T47D (cell line): ENCODE data around the gene ADAM12.
"Not testable (repeated sequence)": the region's sequence is repeated elsewhere in the genome, so short reads cannot be mapped to it uniquely, and the experiment has no call there.

Experiments
- DNase-seq, 2 experiments: peaks; one replicate each; pipeline versions ENCODE4 v3.0.0 to v3.0.0-alpha.2; 2011 to 2012; ENCODE audit warnings: low read depth in 1 of 2, low spot score in 1 of 2
- JUND ChIP-seq: IDR thresholded peaks from 2 replicates; pipeline ENCODE4 v1.6.1; 2012; ENCODE audit warnings: low read depth
- in situ Hi-C: cut with HindIII; loops from 2 replicates; pipeline ENCODE4 v1.10.0; 2016; ENCODE audit warnings: low sequenced_read_pairs, low pct_unique_long_range_greater_than_20kb

The ADAM12 gene

DNA sequence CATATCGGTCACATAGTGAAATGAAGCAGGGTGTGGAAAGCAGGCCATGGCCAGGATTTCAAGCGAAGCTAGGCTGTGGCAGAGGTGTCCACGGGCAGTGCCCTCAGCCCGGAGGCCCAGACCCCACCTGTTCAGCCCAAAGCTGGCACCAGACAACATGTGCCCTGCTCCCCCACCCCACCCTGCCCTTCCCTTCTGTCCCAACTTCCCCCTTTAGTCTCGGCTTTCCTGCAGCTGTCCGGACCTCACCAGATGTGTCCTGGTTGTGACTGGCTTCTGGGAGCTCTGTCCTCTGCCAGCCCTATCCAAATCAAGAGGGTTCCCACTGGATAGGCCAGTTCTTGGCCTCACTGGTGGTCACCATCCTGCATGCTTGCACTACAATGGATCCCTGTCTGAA is 37.3 kb downstream of the ADAM12 start:
- DNase-seq: no peak
- in situ Hi-C loops: no loop called here
- TF ChIP-seq JUND: no peak

DNA sequence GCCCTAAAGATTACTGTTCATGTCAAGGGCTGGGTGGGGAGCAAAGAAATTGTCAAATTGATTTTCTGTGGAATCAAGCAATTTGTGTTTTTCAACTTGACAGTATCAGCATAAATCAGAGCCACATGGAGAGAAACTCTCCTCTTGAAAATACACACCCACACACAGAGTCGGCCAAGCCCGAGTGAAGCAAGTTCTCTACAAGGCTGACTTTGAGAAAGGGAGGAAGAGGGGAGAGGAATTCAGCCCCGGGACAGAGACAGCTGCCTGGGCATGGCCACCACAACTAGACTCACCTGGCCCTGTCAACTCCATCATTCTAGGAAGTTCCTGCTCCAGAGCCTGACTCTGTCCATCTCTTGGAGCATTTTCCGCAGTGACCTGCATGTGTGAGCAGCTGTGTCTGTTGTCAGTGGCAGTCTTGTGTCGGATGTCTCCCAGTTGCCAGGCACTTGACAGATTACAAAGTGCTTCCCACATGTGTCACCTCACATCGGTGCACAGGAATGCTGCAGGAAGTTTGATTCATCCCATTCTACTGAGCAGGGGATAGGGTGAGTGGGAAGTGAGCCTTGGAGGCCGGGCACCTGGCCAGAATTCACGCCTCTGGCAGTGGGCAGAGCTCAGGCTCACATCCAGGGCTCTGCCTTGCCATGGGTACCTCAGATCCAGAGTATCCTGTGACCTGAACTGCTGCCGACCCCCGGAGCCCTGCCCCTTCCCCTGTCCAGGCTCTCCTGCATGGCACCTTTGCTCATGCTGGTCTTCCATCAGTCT is 37.9 kb downstream of the ADAM12 start:
- no peak for TF ChIP-seq JUND
- no peak for DNase-seq

DNA sequence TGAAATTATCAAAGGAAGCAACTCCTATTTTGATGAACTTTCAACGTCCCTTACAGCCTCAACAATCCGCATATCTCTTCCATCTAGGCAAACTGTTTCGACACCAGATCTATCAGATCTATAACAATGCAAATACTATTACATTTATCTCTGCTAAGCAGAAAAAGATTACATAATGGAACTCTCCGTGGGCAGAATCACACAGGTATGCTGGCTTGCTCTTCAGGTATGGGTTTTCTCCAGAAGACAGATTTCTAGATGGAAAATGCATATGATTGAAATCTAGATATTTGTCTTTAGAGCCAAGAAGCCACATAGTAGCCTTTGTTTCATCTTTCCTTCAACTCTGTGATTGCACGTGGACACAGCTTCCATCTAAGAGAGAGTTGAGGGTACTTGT is 38.6 kb downstream of the ADAM12 start:
- in situ Hi-C loops: no loop called here
- no peak for DNase-seq
- no peak for TF ChIP-seq JUND

More for the DNA sequence above, 37.9 kb downstream of the ADAM12 start:
- in situ Hi-C loops: no loop called here

DNA sequence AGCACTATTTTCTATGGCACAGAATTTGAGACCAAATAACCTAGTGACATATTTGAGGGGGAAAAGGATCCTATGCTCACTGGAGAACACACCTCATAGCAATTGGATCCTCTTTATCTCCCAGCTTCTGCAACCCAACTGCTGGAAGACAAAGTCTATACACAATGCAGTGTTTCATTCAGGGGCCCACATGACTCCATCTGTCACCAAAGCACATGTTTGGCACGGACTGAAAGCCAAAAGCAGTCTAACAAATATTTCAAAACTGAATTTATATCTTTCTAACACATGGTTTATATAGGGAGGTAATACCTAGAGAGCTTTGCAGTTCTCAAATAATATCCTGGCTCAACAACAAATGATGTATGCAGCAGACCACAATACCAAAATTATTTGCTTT is 39.2 kb downstream of the ADAM12 start:
- TF ChIP-seq JUND: no peak
- in situ Hi-C loops: no loop called here
- no peak for DNase-seq

DNA sequence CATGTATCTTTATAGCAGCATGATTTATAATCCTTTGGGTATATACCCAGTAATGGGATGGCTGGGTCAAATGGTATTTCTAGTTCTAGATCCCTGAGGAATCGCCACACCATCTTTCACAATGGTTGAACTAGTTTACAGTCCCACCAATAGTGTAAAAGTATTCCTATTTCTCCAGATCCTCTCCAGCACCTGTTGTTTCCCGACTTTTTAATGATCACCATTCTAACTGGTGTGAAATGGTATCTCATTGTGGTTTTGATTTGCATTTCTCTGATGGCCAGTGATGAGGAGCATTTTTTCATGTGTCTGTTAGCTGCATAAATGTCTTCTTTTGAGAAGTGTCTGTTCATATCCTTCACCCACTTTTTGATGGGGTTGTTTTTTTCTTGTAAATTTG is 44.8 kb downstream of the ADAM12 start:
- in situ Hi-C loops: not testable (repeated sequence)

DNA sequence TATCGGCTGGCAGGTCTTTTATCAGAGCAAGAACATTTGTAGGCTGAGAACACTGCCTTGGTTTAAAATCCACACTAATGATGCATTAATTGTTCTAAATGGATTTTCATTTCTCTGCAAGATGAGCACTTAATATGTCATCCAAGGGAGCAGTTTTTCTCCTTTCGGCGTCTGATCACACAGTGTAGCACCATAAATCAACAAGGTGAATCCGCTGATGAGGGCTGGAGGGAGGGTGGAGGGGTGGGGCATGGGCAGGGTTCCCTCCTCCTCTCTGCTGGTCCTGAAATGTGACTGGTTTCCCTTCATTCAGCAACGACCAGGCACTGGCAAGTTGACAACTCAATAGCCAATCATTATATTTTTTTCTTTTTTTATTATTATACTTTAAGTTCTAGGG is 45.6 kb downstream of the ADAM12 start:
- no peak for DNase-seq
- in situ Hi-C loops: no loop called here
- TF ChIP-seq JUND: no peak

More for the DNA sequence above, 44.8 kb downstream of the ADAM12 start:
- DNase-seq: not testable (repeated sequence)

DNA sequence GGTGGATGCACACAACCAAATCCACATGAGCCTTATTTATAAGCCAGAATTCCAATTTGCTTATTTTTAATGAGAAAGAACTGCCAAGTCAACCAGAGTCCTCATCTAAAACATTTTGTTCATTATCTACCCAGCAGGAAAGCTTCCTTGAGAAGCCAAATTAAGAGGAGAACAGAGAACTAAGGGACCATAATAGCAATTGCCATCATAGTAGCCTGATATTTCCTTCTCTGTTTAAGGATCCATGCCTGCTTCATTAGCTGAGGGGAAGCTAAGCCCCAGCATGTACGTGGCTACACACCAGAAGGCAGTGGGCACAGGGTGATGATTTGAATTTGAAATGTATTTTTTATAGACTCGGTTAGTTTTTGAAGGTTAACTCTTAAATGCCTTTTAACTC is 46.8 kb downstream of the ADAM12 start:
- TF ChIP-seq JUND: no peak
- no peak for DNase-seq
- in situ Hi-C loops: no loop called here

DNA sequence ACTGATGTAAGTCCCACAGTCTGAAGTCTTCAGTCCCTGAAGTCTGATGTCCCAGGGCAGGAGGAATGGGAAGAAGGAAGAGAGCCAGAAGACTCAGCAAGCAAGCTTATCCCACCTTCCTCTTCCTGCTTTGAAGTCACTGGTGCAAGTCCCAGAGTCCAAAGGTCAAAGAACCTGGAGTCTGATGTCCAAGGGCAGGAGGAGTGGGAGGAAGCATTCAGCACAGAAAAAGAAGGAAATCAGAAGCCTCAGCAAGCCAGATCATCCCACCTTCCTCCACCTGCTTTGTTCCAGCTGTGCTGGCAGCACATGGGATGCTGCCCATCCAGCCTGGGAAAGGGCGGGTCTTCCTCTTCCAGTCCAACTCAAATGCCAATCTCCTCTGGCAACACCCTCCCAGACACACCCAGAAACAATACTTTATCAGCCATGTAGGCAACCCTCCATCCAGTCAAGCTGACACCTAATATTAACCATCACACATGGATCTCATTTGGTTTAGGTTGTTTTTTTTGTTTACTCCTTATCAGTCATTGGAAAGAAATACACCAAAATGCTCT is 50.9 kb downstream of the ADAM12 start:
- no peak for DNase-seq
- in situ Hi-C loops: no loop called here
- TF ChIP-seq JUND: no peak

DNA sequence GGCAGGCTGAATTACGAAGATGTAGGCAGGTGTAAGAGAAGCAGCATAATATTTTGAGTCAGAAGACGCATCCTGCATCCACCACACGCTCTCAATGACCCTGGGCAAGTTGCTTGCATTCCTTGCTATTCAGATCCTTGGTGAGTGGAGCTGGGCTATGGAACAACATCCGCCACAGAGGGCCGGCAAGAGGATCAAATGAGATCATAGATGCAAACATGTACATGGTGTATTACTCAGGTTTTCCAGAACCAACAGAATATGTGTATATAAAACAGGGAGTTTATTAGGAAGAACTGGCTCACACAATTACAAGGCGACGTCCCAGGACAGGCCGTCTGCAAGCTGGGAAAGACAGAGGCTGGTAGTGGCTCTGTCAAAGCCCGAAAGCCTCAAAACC is 51.5 kb downstream of the ADAM12 start:
- in situ Hi-C loops: no loop called here
- TF ChIP-seq JUND: no peak
- no peak for DNase-seq

DNA sequence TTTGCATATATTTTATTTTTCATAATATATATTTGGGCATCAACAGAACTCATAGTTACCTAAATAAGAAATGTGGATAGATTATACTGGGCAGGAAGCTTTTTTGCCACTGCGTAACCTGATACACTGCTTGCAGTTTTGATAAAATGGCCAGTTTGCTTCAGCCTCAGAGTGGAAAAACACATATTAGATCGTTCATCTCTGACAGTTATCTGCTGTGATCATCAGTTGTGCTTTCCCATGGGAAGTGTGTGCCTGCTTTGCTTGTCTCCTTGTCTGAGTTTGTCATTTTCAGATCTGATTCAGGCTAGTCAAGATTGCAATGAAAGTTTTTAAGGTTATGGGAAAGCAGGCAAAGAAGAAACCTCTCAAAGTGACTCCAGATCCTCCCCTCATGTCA is 54.0 kb downstream of the ADAM12 start:
- no peak for DNase-seq
- in situ Hi-C loops: no loop called here
- TF ChIP-seq JUND: no peak

DNA sequence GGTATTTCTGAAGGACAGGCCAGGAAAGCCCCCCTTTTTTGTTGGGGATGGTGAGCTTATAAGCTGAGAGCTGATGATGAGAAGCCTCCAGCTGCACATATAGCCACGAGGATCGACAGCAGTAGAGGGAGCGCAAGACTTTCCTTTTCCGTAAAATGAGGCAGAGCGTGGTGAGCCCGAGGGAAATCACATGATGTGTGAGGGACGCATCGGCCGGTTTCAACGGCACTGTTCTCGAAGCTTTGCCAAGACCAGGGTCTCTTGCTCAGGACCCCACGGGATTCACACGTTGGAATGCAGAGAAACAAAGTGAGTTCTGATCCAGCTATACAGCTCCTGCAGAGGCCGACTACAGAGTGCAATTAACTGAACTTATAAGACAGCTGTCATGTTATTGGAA is 55.7 kb downstream of the ADAM12 start:
- TF ChIP-seq JUND: no peak
- in situ Hi-C loops: no loop called here
- no peak for DNase-seq

DNA sequence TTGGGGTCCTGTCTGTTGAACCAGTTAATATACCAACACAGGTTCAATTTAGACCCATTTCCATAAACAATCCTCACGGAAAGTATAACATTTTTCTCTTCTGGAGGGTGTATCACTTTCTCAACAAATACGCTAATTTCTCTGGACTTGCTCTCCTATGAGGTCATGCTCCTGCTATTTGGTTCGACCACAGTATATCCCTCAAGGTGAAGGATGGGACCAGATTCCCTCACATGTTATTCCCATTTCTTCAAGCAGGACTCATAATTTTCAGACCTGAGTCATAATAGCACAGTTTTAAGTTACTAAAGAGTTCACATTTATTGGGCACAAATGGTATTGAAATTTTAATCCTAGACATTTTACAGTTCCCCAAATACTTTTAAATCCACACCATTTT is 57.2 kb downstream of the ADAM12 start:
- no peak for TF ChIP-seq JUND
- in situ Hi-C loops: no loop called here
- DNase-seq: no peak

DNA sequence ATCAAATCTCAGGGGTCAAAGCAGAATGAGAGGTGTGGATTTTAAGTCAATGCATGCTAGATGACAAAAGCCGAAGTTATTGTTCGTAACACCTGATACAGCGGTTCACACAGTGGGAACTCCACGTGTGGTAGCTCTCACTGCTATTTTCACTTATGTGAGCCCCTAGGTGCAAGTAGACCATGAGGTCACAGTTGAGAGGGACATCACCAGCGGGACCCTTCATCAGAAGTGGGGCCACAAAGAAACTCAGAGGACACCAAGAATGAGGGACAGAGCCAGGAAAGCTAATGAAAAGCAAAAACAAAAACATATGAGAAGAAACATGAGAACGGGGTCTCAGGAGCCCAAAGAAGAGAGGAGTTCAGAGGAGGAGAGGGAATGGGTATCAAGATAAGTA is 63.5 kb downstream of the ADAM12 start:
- no peak for DNase-seq
- in situ Hi-C loops: no loop called here
- no peak for TF ChIP-seq JUND

DNA sequence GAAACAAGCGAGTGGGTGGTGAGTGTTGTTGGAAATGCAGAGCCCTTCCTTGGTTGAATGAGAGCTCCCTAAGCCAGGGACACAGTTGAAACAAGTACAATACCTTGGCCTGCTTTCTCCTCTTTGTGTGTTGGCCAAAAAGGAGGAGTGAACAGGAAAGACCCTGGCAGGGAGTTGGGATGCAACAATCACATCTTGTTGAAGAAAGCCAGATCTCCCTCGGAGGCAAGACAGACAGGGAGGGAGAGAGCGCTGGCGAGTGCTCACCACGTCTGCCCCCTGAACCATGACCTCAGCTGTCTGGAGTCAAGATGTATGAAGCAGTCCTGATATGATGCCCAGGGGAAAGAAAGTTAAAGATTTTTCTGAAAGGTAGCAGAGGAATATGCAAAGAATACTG is 66.8 kb downstream of the ADAM12 start:
- no peak for TF ChIP-seq JUND
- in situ Hi-C loops: no loop called here
- DNase-seq: no peak
